HS-27A (cell line): ENCODE measurements around the gene RGSL1.
"Not testable (repeated sequence)": the region's sequence is repeated elsewhere in the genome, so short reads cannot be mapped to it uniquely, and the experiment has no call there.

Experiments used
- DNase-seq: peaks from one replicate; pipeline ENCODE4 v3.0.0-alpha.2; 2012; ENCODE audit warnings: low read depth, missing footprints

RGSL1 gene

DNA sequence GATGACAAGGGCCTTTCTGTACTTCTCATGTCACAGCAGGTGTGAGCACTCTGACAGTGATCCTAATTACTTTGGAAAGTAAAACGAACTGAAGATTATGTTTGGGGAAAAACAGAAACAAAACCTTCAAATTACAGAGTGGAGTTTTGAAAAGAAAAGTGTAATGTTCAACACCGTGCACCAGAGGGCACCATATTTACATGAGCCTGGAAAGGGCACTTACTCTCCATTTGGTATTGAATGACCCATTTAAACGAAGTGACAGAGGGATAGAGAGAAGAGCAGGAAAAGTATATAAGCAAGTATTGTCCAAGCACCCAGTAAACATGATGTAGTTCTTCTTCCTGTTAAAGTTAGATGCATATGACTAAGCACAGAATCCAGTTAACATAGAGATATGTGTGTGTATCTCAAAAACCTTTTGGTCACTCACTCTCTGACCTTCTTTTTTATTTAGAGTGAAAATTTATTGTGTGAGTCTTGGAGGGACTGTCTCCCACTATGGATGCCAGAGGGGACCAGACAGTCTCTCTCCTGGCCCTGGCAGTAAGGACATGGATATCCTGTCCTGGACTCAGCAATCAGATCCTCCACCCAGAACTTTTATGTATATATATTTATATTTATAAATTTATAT is 3.8 kb upstream of the RGSL1 start:
- DNase-seq, result no peak

DNA sequence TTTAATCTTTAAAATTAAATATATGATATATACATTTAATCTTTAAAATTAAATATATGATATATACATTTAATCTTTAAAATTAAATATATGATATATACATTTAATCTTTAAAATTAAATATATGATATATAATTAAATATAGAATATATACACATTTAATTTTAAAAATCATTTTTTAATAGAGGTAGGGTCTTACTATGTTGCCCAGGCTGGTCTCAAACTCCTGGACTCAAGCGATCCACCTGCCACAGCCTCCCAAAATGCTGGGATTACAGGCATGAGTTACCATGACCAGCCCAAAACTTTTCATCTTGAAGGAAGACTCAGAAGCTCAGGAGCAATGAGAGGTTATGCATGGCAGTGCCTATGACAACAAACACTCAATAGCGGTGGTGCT is 2.8 kb upstream of the RGSL1 start:
- not testable (repeated sequence) for DNase-seq

DNA sequence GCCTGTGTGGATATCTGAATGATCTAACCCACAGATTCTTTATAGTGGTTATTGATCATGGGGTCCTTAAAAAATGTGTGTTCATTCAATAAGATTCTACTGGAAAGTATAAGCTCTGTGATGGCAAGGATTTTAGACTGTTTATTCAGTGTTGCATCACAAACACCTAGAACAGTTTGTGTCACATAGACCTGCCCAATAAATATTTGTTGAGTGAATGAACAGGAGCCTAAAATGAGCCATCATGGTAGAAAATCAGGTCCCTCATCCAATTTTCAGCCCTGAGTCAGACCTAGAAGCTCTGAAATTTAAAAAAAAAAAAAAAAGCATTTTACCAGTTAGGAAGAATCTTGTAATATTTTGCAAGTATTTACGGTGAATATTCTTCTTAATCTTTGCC is 2.3 kb upstream of the RGSL1 start:
- no peak for DNase-seq

DNA sequence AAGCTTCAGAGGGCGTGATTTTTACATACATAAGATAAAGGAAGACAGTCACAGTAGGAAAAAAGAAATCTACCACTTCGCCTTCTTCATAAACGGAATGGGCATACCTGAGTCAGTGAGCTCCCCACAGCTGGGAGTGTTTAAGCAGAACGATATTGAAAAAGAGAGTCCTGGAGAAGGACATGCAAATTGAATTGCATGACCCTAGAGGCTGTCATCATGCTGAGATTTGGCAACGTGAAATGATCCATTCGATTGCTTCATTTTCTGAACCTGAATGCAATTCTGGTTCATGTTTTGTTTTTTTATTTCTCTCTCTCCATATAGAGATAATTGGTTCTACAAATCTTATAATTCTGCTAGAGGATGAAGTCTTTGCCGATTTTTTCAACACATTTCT is 3.7 kb downstream of the RGSL1 start:
- DNase-seq, result no peak

DNA sequence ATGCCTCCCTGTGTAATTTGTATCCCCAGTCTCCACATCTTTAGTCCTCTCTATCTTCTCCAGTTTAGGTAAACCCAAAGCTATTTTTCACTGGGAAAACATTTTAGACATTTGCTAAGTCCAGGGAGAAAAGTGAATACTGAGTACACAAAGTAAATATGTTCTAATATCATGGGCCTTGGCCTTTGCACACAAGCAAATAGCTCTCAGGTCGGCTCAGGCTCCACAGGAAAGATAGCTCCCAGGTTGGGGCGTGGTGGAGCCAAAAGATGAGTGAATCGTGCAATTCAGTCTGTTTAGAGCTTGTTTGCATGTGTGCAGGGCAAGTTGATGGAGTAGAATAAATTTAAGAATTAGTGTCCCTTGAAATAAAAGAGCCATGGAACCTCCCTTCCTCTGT is 7.9 kb downstream of the RGSL1 start:
- no peak for DNase-seq

DNA sequence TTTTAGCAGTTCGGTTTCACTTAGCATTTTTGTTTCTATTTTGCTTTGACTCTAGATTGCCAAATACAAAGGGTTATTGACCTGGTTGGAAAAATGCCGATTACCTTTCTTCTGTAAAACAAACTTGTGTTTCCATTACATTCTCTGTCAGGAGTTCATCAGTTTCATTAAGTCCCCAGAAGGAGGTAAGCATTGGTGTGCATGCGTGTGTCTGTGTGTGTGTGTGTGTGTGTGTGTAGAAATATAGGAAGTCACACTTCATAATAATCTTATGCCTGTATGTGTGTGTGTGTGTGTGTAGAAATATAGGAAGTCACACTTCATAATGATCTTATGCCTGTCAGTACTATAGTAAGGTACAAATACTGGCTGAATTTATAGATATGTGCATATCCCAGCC is 10.0 kb downstream of the RGSL1 start:
- no peak for DNase-seq

DNA sequence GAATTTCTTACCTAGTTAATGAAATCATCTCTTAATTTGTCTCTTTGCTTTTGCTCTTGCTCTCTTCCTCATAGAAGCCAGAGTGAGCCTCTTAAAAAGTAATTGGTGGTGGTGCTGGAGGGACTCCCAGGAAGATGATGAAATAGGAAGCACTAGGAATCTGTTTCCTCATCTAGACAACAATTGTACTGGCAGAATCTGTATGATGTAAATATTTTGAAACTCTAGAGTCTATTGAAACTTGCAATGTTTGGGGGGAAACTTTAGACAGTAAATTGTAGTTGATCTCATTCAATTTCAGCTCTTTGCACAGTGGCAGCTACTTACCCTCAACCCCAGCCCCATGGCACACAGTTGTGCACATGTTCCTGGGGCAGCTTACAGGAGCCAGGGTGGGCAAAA is 10.6 kb downstream of the RGSL1 start:
- DNase-seq, result no peak

DNA sequence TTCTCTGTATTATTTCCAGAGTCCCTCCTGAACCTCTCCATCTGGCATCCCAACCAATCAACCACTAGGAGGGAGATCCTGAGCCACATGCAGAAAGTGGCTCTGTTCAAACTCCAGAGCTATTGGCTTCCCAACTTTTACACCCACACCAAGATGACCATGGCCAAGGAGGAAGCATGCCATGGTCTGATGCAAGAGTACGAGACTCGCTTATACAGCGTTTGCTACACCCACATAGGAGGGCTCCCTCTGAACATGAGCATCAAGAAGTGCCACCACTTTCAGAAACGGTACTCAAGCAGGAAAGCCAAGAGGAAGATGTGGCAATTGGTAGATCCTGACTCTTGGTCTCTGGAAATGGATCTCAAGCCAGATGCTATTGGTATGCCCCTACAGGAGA is 23.6 kb downstream of the RGSL1 start:
- DNase-seq, result no peak

DNA sequence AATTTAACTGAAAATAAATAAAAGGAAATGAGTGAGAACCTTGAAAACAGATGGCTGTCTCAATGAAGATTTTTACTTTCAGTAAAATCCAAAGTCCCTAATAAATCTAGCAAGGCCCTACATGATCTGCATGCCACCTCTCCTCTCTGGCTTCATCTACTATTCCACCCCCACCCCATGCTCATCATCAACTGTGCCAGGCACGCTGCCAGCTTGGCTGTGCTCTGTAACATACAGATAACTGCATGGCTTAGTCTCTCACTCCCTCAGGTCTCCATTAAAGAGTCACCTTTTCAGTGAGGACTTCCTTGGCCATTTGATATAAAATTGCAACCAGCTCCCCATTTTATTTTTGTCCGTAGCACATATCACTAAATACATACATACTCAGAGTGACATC is 26.7 kb downstream of the RGSL1 start:
- DNase-seq, result no peak

DNA sequence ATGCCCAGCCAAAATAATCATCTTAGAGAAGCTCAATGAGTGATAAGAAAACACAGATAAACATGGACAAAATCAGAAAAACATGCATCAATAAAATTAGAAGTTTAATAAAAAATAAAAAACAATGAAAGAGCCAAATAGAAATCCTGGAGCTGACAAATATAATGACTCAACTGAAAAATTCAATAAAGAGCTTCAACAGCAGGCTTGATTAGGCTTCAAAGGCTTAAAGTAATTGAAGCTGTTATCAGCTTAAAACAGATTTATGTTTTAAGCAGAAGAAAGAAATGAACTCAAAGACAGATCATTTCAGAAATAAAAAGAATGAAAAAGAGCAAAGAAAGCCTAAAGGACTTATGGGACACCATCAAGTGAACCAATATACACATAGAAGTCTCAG is 28.3 kb downstream of the RGSL1 start:
- DNase-seq, result no peak

DNA sequence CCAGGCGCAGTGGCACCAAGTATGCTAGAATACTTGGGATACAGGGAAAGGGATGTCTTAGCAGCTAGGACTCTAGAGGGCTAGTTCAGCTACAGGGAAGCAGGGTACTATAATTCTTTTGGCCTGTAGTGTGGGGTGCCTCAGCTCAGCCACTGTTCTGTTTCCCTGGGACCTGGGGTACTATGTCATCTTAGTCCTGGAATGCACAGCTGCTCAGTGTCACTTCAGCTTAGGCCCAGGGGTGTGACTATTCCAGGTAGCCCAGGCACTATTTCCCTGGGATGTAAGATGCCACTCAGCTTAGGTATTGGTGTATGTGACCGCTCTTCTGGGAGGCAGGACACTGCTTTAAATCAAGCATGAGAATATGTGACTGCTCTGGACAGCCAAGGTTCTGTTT is 34.1 kb downstream of the RGSL1 start:
- no peak for DNase-seq

DNA sequence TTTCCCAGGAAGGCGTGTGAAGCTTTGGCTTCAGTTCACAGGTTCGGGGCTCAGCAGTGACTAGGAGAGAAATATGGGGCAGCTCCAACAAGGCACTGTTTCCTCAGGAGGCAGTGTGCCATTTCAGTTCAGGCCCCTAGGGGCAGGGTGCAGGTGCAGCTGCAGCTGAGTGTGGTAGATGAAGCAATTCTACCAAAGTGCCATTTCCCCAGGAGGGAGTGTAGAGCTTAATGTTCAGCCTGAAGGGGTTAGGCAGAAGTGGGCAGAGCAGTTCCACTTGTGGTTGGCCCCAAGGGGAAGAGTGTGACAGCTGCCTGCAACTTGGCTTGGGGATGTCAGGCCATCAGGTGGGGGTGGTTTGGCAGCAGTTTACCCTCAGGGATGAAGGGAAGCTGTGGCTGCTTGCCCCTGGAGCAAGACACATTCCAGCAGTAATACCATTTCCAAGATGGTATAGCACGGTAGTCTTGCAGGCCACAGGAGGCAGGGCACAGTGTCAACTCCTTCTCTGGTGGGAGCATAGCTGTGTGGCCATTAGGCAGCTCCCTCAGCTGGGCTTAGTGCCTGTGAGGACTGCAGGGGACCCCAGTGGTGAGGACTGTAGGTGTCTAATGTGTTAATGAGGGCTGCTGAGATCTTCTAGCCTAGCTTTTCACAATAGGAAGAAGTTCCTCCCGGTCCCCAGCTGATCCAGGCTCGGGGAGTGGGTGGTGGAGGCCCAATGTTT is 34.7 kb downstream of the RGSL1 start:
- DNase-seq, result no peak

DNA sequence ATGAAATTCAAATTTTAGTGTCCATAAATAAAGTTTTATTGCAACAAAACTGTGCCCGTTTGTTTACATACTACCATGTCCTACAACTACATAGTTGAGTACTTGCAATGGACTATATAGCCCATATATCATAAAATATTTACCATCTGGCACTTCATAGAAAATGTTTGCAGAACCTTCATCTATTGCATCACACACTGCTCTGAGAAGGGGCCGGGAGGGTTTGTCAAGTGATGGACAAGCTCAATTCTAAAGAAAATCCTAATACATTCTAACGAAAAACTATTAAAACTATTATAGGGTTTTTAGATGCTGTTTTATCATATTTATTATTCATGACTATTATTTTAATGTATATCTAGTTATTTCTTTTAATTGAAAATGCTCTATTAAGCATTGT is 35.9 kb downstream of the RGSL1 start:
- DNase-seq, result no peak

DNA sequence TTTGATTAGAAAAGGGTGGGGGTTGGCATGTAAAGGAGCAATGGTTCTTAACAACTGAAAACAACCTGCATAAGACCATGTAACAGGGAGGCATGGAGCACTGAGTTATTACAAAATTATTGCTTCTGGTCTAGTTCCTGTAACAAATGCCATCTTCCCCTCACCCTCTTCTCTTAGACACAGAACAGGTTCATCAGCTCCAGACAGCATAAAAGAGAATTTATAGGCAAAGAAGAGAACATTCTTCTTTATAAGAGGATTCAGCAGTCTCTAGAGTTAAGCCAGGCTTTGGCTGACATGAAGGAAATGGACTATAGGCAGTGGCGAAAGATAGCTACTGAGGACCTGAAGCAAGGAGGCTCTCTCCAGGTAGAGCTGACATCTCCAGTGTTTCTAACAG is 38.9 kb downstream of the RGSL1 start:
- no peak for DNase-seq

DNA sequence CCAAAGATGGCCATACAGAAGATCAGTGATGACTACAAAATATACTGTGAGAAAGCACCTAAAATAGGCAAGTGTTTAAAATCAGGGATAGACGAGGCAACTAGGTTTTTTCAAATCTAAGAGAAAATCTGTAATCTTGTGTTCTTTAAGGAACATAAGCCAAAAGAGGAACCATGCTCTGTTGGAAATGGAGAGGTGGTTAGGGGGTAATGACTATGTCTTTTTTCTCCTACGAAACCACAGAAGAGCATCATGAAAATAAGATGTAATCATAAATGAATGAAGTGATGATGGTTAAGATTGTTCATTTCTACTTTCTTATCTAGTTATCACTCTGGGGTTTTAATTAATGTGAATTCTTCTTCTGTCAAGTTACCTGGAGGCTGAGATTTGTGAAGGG is 43.1 kb downstream of the RGSL1 start:
- no peak for DNase-seq

DNA sequence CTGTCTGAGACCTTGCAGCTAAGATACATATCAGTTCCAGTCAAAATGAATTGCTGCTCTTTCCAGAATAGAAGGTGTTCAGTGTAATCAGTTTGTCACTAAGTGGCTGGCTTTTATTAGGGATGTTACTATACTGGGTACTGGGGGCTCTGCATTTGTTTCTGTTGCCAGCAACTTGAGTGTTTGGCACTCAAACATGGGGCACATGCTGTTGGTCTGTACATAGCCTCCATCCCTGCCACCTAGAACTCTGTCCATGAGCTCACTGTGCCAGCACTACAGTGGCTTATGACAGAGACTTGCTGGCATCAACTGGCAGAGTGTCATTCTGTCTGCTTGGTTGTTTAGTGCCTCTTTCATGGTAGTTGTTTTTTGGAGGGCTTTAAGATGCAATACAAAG is 45.1 kb downstream of the RGSL1 start:
- DNase-seq, result no peak

DNA sequence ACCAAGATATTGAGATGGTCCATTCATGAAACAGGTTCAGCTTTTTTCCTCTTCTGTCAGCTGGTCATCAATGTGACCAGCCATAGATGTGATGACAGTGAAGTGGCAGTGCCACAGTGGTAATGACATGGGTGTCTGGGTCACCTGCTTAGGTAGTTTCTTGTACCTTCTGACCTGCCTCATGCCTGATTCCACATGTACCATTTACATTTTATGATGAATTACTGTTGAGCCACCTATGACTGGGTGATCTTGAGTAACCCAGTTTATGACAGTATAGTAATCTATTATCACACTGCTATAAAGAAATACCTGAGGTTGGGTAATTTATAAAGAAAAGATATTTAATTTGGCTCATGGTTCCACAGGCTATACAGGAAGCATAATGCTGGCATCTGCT is 45.7 kb downstream of the RGSL1 start:
- DNase-seq, result no peak

DNA sequence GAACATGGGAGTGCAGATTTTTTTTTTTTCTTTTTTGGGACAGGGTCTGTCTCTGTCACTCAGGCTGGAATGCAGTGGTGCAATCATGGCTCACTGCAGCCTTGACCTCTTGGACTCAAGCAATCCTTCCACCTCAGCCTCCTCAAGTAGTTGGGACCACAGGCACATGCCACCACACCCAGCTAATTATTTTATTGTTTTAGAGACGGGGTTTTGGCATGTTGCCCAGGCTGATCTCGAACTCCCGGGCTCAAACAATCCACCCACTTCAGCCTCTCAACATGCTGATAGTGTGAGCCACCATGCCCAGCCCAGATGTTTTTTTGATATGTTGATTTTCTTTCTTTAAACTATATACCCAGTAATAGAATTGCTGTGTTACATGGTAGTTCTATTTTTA is 57.7 kb downstream of the RGSL1 start:
- no peak for DNase-seq

DNA sequence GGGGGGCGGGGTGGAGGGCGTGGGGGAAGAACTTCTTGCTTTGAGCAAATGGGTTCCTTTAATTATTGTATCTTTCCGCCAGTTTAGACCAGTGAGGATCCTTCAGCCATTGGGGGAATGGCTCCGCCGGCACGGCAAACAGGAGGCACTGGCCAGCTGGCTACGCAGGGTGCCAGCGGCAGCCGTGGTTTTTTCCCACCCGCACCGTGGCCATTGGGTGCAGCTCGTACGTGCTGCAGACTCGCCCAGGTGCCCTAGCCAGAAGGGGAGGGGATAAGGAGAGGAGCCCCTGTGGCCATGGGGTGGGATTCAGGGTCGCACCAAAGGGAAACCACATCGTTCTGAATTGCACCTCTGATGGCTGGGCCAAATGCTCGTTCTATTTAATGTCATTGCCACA is 65.6 kb downstream of the RGSL1 start:
- no peak for DNase-seq

DNA sequence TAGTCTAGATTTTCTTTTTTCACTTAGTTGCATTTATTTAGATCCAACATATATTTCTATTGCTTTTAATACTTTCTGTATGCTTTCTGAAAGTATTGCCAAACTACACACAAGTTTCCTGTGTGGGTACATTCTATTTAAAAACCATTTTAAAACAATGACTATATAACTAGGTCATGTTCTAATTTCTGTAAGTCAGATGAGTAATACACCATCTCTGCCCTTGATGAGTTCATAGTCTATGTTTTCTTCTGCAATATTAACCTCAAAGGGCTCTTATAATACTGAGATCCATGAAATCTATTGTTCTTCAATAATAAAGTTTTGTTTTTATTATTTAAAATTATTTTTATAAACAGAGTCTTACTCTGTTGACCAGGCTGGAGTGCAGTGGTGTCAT is 70.8 kb downstream of the RGSL1 start:
- DNase-seq, result no peak

DNA sequence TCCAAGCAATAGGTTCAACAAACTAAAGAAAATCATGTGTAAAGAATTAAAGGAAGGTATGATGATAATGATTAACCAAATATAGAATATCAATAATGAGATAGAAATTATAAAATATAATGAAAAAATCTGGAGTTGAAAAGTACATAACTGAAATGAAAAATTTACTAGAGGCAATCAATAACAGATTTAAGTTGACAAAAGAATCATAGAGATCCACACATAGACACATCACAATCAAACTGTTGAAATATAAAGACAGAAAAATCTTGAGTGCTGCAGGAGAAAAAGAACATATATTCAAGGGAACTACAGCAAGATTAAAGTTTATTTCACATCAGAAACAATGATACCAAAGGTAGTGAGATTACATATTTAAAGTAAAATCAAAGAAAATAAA is 75.4 kb downstream of the RGSL1 start:
- no peak for DNase-seq

DNA sequence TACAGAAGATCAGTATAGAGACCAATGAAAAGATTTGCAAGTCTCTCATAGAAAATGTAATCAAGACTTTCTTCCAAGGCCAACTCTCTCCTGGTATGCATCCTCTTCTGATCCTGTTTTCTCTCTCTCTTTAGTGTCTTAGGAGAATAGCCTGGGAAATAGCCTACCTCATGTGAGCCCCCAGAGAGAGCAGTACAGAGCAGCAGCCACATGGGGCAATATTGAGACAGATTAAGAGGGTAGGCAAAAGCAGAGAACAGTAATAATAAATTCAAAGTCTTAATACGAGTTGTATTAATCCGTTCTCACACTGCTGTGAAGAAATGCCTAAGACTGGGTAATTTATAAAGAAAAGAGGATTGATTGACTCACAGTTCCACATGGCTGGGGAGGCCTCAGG is 77.7 kb downstream of the RGSL1 start:
- DNase-seq, result no peak

DNA sequence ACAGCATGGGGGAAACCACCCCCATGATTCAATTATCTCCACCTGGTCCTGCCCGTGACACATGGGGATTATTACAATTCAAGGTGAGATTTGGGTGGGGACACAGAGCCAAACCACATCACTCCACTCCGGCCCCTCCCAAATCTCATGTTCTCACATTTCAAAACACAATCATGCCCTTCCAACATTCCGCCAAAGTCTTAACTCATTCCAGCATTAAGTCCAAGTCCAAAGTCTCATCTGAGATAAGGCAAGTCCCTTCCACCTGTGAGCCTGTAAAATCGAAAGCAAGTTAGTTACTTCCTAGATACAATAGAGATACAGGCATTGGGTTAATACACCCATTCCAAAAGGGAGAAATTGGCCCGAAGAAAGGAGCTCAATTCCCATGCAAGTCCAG is 78.3 kb downstream of the RGSL1 start:
- DNase-seq, result not testable (repeated sequence)

DNA sequence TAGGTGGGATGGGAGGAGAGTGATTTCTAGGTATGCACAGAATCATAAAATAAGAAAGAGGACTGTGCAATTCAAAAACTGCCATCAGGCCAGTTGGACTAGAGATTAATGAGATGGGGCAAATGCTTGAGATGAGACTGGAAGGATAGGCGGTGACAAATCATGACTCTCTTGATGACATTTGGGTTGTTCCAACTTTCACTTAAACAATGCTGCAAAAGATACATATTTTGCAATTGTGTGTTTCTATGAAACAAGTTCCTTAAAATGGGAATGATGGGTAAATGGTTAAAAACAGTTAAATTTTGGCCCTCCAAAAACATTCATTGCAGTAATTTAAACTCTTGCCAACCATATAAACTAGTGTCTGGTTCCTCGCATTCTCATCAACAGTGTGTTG is 84.0 kb downstream of the RGSL1 start:
- DNase-seq, result no peak
